ENCODE data around the gene NFKBIE.

DNA sequence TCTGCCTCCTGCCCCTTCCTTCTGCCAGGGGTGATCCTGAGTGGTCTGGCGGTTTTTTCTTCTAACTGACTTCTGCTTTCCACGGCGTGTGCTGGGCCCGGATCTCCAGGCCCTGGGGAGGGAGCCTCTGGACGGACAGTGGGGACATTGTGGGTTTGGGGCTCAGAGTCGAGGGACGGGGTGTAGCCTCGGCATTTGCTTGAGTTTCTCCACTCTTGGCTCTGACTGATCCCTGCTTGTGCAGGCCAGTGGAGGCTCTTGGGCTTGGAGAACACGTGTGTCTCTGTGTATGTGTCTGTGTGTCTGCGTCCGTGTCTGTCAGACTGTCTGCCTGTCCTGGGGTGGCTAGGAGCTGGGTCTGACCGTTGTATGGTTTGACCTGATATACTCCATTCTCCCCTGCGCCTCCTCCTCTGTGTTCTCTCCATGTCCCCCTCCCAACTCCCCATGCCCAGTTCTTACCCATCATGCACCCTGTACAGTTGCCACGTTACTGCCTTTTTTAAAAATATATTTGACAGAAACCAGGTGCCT is 31.7 kb downstream of the NFKBIE start:
- TF ChIP-seq, protein P1, sequence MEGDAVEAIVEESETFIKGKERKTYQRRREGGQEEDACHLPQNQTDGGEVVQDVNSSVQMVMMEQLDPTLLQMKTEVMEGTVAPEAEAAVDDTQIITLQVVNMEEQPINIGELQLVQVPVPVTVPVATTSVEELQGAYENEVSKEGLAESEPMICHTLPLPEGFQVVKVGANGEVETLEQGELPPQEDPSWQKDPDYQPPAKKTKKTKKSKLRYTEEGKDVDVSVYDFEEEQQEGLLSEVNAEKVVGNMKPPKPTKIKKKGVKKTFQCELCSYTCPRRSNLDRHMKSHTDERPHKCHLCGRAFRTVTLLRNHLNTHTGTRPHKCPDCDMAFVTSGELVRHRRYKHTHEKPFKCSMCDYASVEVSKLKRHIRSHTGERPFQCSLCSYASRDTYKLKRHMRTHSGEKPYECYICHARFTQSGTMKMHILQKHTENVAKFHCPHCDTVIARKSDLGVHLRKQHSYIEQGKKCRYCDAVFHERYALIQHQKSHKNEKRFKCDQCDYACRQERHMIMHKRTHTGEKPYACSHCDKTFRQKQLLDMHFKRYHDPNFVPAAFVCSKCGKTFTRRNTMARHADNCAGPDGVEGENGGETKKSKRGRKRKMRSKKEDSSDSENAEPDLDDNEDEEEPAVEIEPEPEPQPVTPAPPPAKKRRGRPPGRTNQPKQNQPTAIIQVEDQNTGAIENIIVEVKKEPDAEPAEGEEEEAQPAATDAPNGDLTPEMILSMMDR (IDR thresholded peaks at IDR 0.05): no peak
- TF ChIP-seq POLR2A (IDR thresholded peaks at IDR 0.05) (no peak), POLR2AphosphoS5 (IDR thresholded peaks at IDR 0.05) (no peak)
